Peyer's patch (tissue), 4 donors: ENCODE measurements around the gene COL6A2.

Experiments
- POLR2A ChIP-seq, 2 donors: fragments of 450-650 bp; IDR thresholded peaks; one replicate each; pipeline ENCODE4 v1.5.1; 2017; ENCODE audit warnings: antibody characterized with exemption in 2 of 2, mild to moderate bottlenecking in 2 of 2, moderate library complexity in 2 of 2
- TF ChIP-seq, protein P1 (sequence below), 6 experiments: fragments of 450-650 bp in 4 of 6; fragments of 200-600 bp in 2 of 6; sonication (generic) in 1 of 6; IDR thresholded peaks; one replicate each; pipeline ENCODE4 v1.5.1; 2017 to 2019; ENCODE audit warnings: antibody characterized with exemption in 6 of 6, mild to moderate bottlenecking in 3 of 6, moderate library complexity in 1 of 6

DNA sequence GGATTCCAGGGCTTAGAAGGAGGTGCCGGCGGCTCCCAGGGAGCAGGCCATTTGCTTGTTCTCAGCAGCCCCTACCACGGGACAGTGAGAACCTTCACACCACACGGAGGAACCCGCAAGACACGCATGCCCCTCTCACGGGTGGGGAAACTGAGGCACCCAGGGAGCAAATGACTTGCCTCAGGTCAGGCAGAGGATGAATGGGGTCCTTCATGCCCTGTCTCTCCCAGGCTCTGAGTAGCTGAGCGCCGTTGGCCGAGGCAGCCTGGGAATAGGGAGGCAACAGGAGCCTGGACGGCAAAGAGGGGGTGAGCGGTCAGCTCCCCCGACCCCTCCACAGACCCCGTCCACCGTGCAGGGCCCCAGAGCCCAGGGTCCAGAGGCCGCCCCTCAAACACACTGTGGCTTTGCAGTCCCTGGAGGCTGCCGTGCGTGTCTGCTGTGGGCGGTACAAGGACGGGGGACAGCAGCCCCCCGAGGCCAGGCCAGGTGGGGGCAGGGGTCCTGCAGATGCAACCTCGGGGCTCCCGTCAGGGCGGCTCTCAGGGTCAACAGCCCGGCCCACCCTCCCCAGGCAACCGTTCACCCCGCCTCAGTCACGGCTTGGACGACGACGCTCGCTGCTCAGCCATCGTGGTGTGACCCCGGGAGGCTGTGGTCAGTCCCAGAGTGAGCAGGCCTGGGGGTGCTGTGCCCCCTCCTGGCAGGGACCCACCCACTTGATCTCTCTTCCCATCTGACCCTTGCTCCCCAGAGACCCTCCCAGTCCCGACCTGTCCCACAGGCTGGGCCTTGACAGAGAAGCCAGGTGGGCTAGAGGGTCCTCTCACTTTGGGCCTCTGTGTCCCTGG, 15.8 kb upstream of the COL6A2 start:
- TF ChIP-seq POLR2A (IDR thresholded peaks at IDR 0.05): no peak
- TF ChIP-seq, protein P1, sequence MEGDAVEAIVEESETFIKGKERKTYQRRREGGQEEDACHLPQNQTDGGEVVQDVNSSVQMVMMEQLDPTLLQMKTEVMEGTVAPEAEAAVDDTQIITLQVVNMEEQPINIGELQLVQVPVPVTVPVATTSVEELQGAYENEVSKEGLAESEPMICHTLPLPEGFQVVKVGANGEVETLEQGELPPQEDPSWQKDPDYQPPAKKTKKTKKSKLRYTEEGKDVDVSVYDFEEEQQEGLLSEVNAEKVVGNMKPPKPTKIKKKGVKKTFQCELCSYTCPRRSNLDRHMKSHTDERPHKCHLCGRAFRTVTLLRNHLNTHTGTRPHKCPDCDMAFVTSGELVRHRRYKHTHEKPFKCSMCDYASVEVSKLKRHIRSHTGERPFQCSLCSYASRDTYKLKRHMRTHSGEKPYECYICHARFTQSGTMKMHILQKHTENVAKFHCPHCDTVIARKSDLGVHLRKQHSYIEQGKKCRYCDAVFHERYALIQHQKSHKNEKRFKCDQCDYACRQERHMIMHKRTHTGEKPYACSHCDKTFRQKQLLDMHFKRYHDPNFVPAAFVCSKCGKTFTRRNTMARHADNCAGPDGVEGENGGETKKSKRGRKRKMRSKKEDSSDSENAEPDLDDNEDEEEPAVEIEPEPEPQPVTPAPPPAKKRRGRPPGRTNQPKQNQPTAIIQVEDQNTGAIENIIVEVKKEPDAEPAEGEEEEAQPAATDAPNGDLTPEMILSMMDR (IDR thresholded peaks at IDR 0.05): no peak
